Hindlimb muscle (tissue), 1 donor: Measurements from ENCODE around the gene TRMT44. TPM values are rescaled to one million over a fixed set of nuclear protein-coding genes. Genes with fewer than 3 reads are reported as not detected.
"Not testable (repeated sequence)": the region's sequence is repeated elsewhere in the genome, so short reads cannot be mapped to it uniquely, and the experiment has no call there.

Experiments used
- DNase-seq: peaks from one replicate; pipeline ENCODE4 v3.0.0-alpha.2; 2013
- polyA plus RNA-seq: library from polyadenylated mRNA; unstranded; fragments of 120-200 nt; gene quantifications from one replicate; pipeline ENCODE4 v1.2.1, GENCODE V29; 2013; ENCODE audit not compliant: insufficient read length

Gene TRMT44
- polyA plus RNA-seq, 1 donor, result 12.2 TPM

- DNase-seq, result no peak
Measured at GRCh38 chr4:8494983-8495548, 54.5 kb downstream of the TRMT44 start.

- DNase-seq, result no peak
Measured at GRCh38 chr4:8495803-8496202, 55.2 kb downstream of the TRMT44 start.

- DNase-seq, result no peak
Measured at GRCh38 chr4:8497762-8498161, 57.2 kb downstream of the TRMT44 start.

- no peak for DNase-seq
Measured at GRCh38 chr4:8500966-8501365, 60.4 kb downstream of the TRMT44 start.

- no peak for DNase-seq
Measured at GRCh38 chr4:8501781-8502180, 61.2 kb downstream of the TRMT44 start.

GRCh38 chr4:8502371-8502770 is 61.8 kb downstream of the TRMT44 start:
- no peak for DNase-seq

GRCh38 chr4:8502836-8503585 is 62.4 kb downstream of the TRMT44 start:
- no peak for DNase-seq

- DNase-seq, result no peak
Measured at GRCh38 chr4:8503801-8504200, 63.2 kb downstream of the TRMT44 start.

GRCh38 chr4:8504279-8505007 is 63.9 kb downstream of the TRMT44 start:
- DNase-seq, result no peak

GRCh38 chr4:8505229-8505628 is 64.7 kb downstream of the TRMT44 start:
- DNase-seq, result no peak

GRCh38 chr4:8506006-8506372 is 65.4 kb downstream of the TRMT44 start:
- DNase-seq, result no peak

- DNase-seq, result peak; percentile 70
Measured at GRCh38 chr4:8506373-8507195, 66.0 kb downstream of the TRMT44 start.

- no peak for DNase-seq
Measured at GRCh38 chr4:8507196-8507570, 66.6 kb downstream of the TRMT44 start.

- DNase-seq, result no peak
Measured at GRCh38 chr4:8507624-8508023, 67.0 kb downstream of the TRMT44 start.

GRCh38 chr4:8508266-8508665 is 67.7 kb downstream of the TRMT44 start:
- DNase-seq, result no peak

- DNase-seq, result no peak
Measured at GRCh38 chr4:8508740-8509139, 68.2 kb downstream of the TRMT44 start.

GRCh38 chr4:8509311-8509950 is 68.9 kb downstream of the TRMT44 start:
- no peak for DNase-seq

- no peak for DNase-seq
Measured at GRCh38 chr4:8510191-8510590, 69.6 kb downstream of the TRMT44 start.

GRCh38 chr4:8510611-8511285 is 70.2 kb downstream of the TRMT44 start:
- no peak for DNase-seq

- DNase-seq, result no peak
Measured at GRCh38 chr4:8512510-8512909, 71.9 kb downstream of the TRMT44 start.

- not testable (repeated sequence) for DNase-seq
Measured at GRCh38 chr4:8513080-8513479, 72.5 kb downstream of the TRMT44 start.

GRCh38 chr4:8513931-8514330 is 73.4 kb downstream of the TRMT44 start:
- DNase-seq, result no peak
